ENCODE data around the gene GNAT2. TPM values are rescaled to one million over a fixed set of nuclear protein-coding genes. Genes with fewer than 3 reads are reported as not detected.

Gene GNAT2
- total RNA-seq, 1 experiment from 2014 or later = 0.20 TPM

DNA sequence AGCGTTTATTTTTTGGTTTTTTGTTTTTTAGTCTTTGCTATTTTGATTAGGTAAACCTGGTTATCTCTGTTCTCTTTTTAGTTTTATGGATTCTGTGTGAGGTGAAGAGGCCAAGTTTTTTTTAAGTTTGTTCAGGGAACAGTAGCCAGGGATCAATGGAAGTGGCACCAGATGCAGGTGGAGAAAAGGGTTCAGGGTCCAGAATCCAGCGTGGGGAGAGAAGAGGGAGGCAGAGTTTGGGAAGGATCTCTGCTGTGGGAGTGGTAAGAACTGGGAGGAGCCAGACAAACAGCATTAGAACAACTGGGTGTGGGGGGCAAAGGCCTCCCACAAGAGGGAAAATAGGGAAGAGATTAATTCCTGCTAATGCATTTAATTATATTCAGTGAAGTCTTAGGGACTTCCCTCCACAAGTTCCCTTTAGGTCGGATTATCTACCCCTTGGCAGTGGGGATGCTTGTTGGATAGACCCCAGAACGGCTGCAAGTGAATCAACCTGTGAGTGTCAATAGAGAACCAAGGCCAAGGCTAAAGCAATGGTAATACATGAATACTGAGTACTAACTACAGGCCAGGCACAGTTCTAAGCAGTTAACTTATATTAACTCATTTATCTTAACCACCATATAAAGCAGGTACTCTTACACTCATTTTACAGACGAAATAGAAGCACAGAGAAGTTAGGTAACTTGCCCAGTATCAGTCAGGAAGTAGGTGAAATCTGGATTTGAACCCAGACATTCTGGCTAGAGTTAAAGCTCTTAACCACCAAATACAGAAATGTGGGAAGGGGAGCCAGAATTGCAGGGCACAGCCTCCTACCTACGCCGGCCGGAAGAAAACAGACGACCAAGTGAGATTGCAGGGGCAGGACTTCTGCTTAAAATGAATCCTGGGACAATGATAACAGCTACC is 498 bp downstream of the GNAT2 start:
- Histone ChIP-seq H3K18ac (ENCODE audit: insufficient read length, low read depth, low read length) (peak overlapping the region; percentile 12), H3K79me2 (ENCODE audit: insufficient read depth, low read length) (peaks cover 6% of the 10 kb centered on the region; the same call in 1 of the 2 replicates), H3K23ac (ENCODE audit: insufficient read length, low read depth, low read length) (no peak overlapping the region), H3T11ph (ENCODE audit: low read length) (no peak overlapping the region), H3K4me2 (ENCODE audit: insufficient read depth, insufficient read length, low read length) (peak overlapping the region; percentile 97), H3K14ac (ENCODE audit: insufficient read depth, low read length) (peak overlapping the region; percentile 84; the same call in 1 of the 2 replicates), H2BK12ac (ENCODE audit: insufficient read length, low read depth, low read length) (no peak overlapping the region), H3K27ac (ENCODE audit: insufficient read length, low read depth, low read length) (no peak overlapping the region), H2BK5ac (ENCODE audit: insufficient read length, low read length) (no peak overlapping the region), H3K23me2 (ENCODE audit: insufficient read length, low read depth, low read length, poor library complexity, severe bottlenecking) (peaks cover 12% of the 10 kb centered on the region), H3K4ac (ENCODE audit: low read depth, low read length) (no peak overlapping the region; the same call in 1 of the 2 replicates), H2AFZ (ENCODE audit: low read length) (peak overlapping the region; percentile 10), H3K9ac (ENCODE audit: extremely low read depth, insufficient read length, low read length) (peak overlapping the region; percentile 5), H3K9me3 (ENCODE audit: control insufficient read depth, low read depth, low read length) (no peaks in the 10 kb centered on the region), H3K27me3 (ENCODE audit: insufficient read depth, low read length) (no peaks in the 10 kb centered on the region), H4K20me1 (ENCODE audit: control insufficient read depth, insufficient read depth, insufficient read length) (peaks cover 2% of the 10 kb centered on the region), H3K79me1 (ENCODE audit: insufficient read depth, low read depth, low read length, poor library complexity, severe bottlenecking) (no peaks in the 10 kb centered on the region), H2BK15ac (ENCODE audit: low read depth, low read length) (no peak overlapping the region), H4K5ac (ENCODE audit: insufficient read length, low read depth, low read length) (no peak overlapping the region), H2BK120ac (ENCODE audit: low read depth, low read length, poor library complexity, severe bottlenecking) (no peak overlapping the region), H4K91ac (ENCODE audit: insufficient read length, low read depth, low read length) (no peak overlapping the region), H4K8ac (replicated peaks; ENCODE audit: insufficient read length, low read depth, low read length) (no peak overlapping the region), H2AK5ac (ENCODE audit: insufficient read length, low read length) (no peak overlapping the region), H2BK20ac (ENCODE audit: low read depth, low read length, poor library complexity, severe bottlenecking) (no peak overlapping the region), H3K56ac (ENCODE audit: insufficient read length, low read depth, low read length) (no peak overlapping the region), H3K4me1 (ENCODE audit: insufficient read depth, low read length) (no peaks in the 10 kb centered on the region; the same call in 1 of the 2 replicates)
- Mint-ChIP-seq H3K27me3 (ENCODE audit: low read depth) (no peaks in the 10 kb centered on the region; the same call in 1 of the 2 replicates), H3K4me1 (peaks cover 38 to 49% of the 10 kb centered on the region in 2 experiments), H3K27ac (peak overlapping the region; percentile 67 to 95 (median 91); a peak in 4 of 7 replicates), H3K9me3 (no peaks in the 10 kb centered on the region), H3K4me3 (peak overlapping the region; percentile 93 to 94), H3K36me3 (ENCODE audit: insufficient read depth in 1 of 3, low read depth in 3 of 3) (no peaks in the 10 kb centered on the region; a peak in 1 of 7 replicates)
- WGBS (ENCODE audit: extremely low coverage, insufficient read length, low lambda C conversion rate) = no CpG with 5 or more reads among the region's 9 CpGs
- TF ChIP-seq, protein P1, sequence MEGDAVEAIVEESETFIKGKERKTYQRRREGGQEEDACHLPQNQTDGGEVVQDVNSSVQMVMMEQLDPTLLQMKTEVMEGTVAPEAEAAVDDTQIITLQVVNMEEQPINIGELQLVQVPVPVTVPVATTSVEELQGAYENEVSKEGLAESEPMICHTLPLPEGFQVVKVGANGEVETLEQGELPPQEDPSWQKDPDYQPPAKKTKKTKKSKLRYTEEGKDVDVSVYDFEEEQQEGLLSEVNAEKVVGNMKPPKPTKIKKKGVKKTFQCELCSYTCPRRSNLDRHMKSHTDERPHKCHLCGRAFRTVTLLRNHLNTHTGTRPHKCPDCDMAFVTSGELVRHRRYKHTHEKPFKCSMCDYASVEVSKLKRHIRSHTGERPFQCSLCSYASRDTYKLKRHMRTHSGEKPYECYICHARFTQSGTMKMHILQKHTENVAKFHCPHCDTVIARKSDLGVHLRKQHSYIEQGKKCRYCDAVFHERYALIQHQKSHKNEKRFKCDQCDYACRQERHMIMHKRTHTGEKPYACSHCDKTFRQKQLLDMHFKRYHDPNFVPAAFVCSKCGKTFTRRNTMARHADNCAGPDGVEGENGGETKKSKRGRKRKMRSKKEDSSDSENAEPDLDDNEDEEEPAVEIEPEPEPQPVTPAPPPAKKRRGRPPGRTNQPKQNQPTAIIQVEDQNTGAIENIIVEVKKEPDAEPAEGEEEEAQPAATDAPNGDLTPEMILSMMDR (conservative IDR thresholded peaks at IDR 0.05) = no peak
- DNase-seq = no peak
